Regular cardiac myocyte (primary cell): ENCODE measurements around the gene TMEM50B. TPM values are rescaled to one million over a fixed set of nuclear protein-coding genes. Genes with fewer than 3 reads are reported as not detected.

ENCODE experiments used
- total RNA-seq: library from RNA; depleted of rRNA; stranded (reverse); fragments of >200 nt; gene quantifications from 2 replicates; pipeline ENCODE4 v1.2.3, GENCODE V29; 2014

Gene TMEM50B
- total RNA-seq = 33.0 and 56.7 TPM in 2 replicates

GRCh38 chr21:33479679-33480480 lies at the start of gene TMEM50B:
Gene TMEM50B, minus strand, starts transcription at chr21:33479974. Its CDS starts 11,089 bp downstream, at chr21:33468885.

GRCh38 chr21:33491373-33492102 lies 11.8 kb upstream of the TMEM50B start, which contains the start of gene DNAJC28:
Gene DNAJC28, minus strand, starts transcription at chr21:33491716. Its CDS starts 2,323 bp downstream, at chr21:33489393.

GRCh38 chr21:33403128-33403785 lies 76.5 kb downstream of the TMEM50B start, which contains the start of gene IFNGR2:
Gene IFNGR2, plus strand, starts transcription at chr21:33403413. Its CDS starts 131 bp downstream, at chr21:33403544.

Other genes starting within 250 kb of the TMEM50B start
- gene IL10RB, start 213.6 kb downstream of the TMEM50B start, total RNA-seq = 43.5 and 61.2 TPM in 2 replicates
- gene IFNAR1, start 155.0 kb downstream of the TMEM50B start, total RNA-seq = 22.4 and 25.1 TPM in 2 replicates
- gene IFNGR2, start 76.6 kb downstream of the TMEM50B start, total RNA-seq = 51.2 and 64.8 TPM in 2 replicates
- gene DNAJC28, start 11.7 kb upstream of the TMEM50B start, total RNA-seq = 1.7 and 2.0 TPM in 2 replicates
- gene GART, start 62.1 kb upstream of the TMEM50B start, total RNA-seq = 53.0 and 132 TPM in 2 replicates
- 108 and 118 TPM in 2 replicates for gene SON, start 63.1 kb upstream of the TMEM50B start, total RNA-seq
- gene DONSON, start 108.7 kb upstream of the TMEM50B start, total RNA-seq = 15.2 and 24.2 TPM in 2 replicates
- gene CRYZL1, start 161.8 kb upstream of the TMEM50B start, total RNA-seq = 23.6 and 28.8 TPM in 2 replicates
- 59.4 and 64.8 TPM in 2 replicates for gene ITSN1, start 162.5 kb upstream of the TMEM50B start, total RNA-seq